Measurements from ENCODE around the gene HYAL2. TPM values are rescaled to one million over a fixed set of nuclear protein-coding genes. Genes with fewer than 3 reads are reported as not detected.

HYAL2 gene
- polyA plus RNA-seq, 2 of the 4 experiments (the other 2 are of a cell fraction): 24.5 to 31.0 TPM

DNA sequence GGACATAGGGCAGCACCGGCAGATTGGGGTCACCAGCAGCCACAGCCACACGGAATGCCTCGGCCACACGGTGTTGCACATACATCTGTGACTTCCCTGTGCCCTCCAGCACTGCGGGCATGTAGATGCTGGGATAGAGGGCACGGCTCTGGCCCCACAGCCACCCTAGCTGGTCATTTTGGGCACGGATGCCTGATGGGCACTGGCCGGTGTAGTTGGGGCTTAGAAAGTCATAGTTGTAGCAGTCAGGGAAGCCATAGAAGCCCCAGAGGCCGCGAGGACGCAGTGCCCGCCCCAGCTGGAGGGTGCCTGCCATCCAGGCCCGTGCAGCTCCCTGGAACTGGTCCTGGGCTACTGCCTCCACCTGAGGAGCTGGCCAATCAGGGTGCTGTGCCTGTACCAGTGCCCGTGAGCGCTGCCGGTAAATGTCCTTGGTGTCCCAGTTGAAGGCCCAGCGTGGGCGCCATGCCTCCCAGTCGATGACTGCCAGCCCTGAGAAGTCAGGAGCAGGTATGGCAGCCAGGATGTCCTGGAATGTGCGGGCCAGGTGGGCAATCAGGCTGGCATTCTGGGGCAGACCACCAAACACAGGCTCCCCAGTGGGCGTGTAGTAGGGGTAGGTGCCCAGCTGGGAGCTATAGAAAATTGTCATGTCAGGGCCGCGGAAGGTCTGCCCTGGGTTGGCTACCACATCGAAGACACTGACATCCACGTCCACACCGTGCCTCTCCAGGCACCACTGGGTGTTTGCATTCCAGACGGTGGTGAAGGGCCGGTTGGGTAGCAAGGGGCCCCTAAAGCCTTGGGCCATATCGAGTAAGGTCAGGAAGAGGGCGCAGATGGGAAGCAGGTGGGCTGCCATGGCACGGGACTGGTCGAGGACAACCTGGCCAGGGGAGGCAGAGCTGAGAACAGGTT, 20.2 kb downstream of the HYAL2 start:
- FAIRE-seq (no peak), ATAC-seq (no peak), DNase-seq (ENCODE audit: low read depth in 1 of 2, low spot score in 1 of 2) (no peak)
- TF ChIP-seq TFCP2L1 (CRISPR knock-in tag; IDR thresholded peaks at IDR 0.05) (no peak), KDM1A (IDR thresholded peaks at IDR 0.05; ENCODE audit: low read depth) (no peak), NR3C1 (IDR thresholded peaks at IDR 0.05) (no peak), NPAS2 (CRISPR knock-in tag; IDR thresholded peaks at IDR 0.05; ENCODE audit: borderline replicate concordance) (no peak), HMGXB4 (CRISPR knock-in tag; IDR thresholded peaks at IDR 0.05; ENCODE audit: borderline replicate concordance) (no peak), ZNF302 (CRISPR knock-in tag; IDR thresholded peaks at IDR 0.05) (no peak), PBX3 (IDR thresholded peaks at IDR 0.05) (no peak), CBX2 (IDR thresholded peaks at IDR 0.05; ENCODE audit: borderline replicate concordance, low read depth) (no peak), NFE2L2 (conservative IDR thresholded peaks at IDR 0.05; ENCODE audit: low read length) (no peak), JUN (IDR thresholded peaks at IDR 0.05) (no peak), MAZ (IDR thresholded peaks at IDR 0.05; ENCODE audit: borderline replicate concordance, low read depth, low read length) (no peak), ZC3H11A (IDR thresholded peaks at IDR 0.05) (no peak), JUNB (IDR thresholded peaks at IDR 0.05) (no peak), RFX5 (IDR thresholded peaks at IDR 0.05) (no peak), CBX8 (IDR thresholded peaks at IDR 0.05) (no peak), RNF2 (IDR thresholded peaks at IDR 0.05; ENCODE audit: borderline replicate concordance, low read depth) (no peak)
- TF ChIP-seq, protein P1, sequence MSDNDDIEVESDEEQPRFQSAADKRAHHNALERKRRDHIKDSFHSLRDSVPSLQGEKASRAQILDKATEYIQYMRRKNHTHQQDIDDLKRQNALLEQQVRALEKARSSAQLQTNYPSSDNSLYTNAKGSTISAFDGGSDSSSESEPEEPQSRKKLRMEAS (IDR thresholded peaks at IDR 0.05): no peak
- TF ChIP-seq, protein P2, sequence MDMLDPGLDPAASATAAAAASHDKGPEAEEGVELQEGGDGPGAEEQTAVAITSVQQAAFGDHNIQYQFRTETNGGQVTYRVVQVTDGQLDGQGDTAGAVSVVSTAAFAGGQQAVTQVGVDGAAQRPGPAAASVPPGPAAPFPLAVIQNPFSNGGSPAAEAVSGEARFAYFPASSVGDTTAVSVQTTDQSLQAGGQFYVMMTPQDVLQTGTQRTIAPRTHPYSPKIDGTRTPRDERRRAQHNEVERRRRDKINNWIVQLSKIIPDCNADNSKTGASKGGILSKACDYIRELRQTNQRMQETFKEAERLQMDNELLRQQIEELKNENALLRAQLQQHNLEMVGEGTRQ (IDR thresholded peaks at IDR 0.05): no peak
- TF ChIP-seq, protein P3, sequence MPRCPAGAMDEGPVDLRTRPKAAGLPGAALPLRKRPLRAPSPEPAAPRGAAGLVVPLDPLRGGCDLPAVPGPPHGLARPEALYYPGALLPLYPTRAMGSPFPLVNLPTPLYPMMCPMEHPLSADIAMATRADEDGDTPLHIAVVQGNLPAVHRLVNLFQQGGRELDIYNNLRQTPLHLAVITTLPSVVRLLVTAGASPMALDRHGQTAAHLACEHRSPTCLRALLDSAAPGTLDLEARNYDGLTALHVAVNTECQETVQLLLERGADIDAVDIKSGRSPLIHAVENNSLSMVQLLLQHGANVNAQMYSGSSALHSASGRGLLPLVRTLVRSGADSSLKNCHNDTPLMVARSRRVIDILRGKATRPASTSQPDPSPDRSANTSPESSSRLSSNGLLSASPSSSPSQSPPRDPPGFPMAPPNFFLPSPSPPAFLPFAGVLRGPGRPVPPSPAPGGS (IDR thresholded peaks at IDR 0.05): no peak
- ChIA-PET CTCF (interaction anchor here (1.3 to 2.7 kb wide), 4 partner anchors 10 to 22 kb away, joined by 3 to 14 read pairs (median 6); partner anchors contain the start of genes HYAL2 and IFRD2), POLR2A (no interaction called here)
- WGBS (ENCODE audit: missing lambda C conversion rate): 94% methylated on average over 17 of the region's 32 CpGs
- Histone ChIP-seq H3K4me3 (no peak overlapping the region), H3K4me2 (no peak overlapping the region), H3K4me1 (peaks cover 26% of the 10 kb centered on the region), H3K27ac (no peak overlapping the region), H3K9me3 (no peaks in the 10 kb centered on the region)

DNA sequence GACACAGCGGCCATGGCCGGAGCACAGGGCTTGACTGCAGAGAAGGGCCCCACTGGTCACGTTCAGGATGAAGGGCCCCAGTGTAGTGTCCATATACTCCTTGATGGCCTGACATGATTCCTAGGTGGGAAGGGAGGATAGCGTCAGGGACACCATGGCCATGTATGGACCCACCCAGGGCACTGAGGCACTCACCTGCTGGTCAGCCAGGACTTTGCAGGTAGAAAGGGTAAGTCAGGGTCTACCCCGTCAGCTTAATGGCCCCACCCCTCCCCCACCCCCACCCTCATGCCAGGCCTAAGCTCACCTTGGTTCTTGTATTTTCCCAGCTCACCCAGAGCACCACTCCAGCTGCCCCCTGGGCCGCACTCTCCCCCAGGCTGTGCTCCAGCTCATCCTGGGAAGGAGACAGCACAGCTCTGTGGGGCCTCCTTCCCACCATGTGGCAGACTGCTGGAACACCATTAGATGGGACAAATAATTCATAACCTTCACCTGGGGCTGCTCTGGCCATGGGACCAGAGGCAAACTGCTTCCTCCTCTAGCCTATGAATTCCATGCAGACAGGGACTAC, 21.8 kb downstream of the HYAL2 start:
- TF ChIP-seq PHF8 (IDR thresholded peaks at IDR 0.05; ENCODE audit: borderline replicate concordance, low read depth): no peak
- no peak for TF ChIP-seq NR3C1 (IDR thresholded peaks at IDR 0.05)
- no peak for TF ChIP-seq RNF2 (IDR thresholded peaks at IDR 0.05; ENCODE audit: borderline replicate concordance, low read depth)
- no peak for TF ChIP-seq POLR2A (IDR thresholded peaks at IDR 0.05; ENCODE audit: low read length)
- TF ChIP-seq ELK1 (IDR thresholded peaks at IDR 0.05; ENCODE audit: low read depth, low read length): no peak
- TF ChIP-seq, protein P3 (IDR thresholded peaks at IDR 0.05): no peak
- no peak for TF ChIP-seq JUNB (IDR thresholded peaks at IDR 0.05)
- ChIA-PET CTCF (interaction anchor here (1.2 to 3.5 kb wide), 4 partner anchors 9 to 27 kb away, joined by 3 to 21 read pairs (median 6); partner anchors contain the start of genes HYAL2, IFRD2 and TUSC2), POLR2A (interaction anchor here (0.6 kb wide), 1 partner anchor 270 kb away, joined by 3 read pairs; no protein-coding TSS in a partner anchor)
- DNase-seq (ENCODE audit: low read depth in 1 of 2, low spot score in 1 of 2) (no peak), ATAC-seq (no peak), FAIRE-seq (no peak)
- Histone ChIP-seq H3K27ac (peak overlapping the region in 1 of 2 experiments; percentile 82; a peak in 2 of 6 replicates), H3K4me2 (peak overlapping the region; percentile 92; the same call in 2 of the 3 replicates), H3K4me1 (peaks cover 26% of the 10 kb centered on the region), H3K9me3 (no peaks in the 10 kb centered on the region), H3K4me3 (no peak overlapping the region)
- WGBS (ENCODE audit: missing lambda C conversion rate): 96% methylated on average over 4 of the region's 6 CpGs

Measured in A549 (cell line).